Karpas-422 (cell line): ENCODE results near the gene ADARB2. TPM values are rescaled to one million over a fixed set of nuclear protein-coding genes. Genes with fewer than 3 reads are reported as not detected.

ENCODE experiments used
- DNase-seq: peaks from one replicate; pipeline ENCODE4 v3.0.0-alpha.2; 2015
- H2AFZ ChIP-seq: fragments of 200-600 bp; sonication (generic); 2 replicates; pipeline ENCODE4 v1.6.1; 2014; ENCODE audit warnings: antibody characterized with exemption, low read length, mixed read lengths
- H3K27ac ChIP-seq: fragments of 200-600 bp; sonication (generic); 2 replicates; pipeline ENCODE4 v1.5.1; 2014; ENCODE audit warnings: mild to moderate bottlenecking, low read length, moderate library complexity
- H3K27me3 ChIP-seq: fragments of 200-600 bp; sonication (generic); 2 replicates; pipeline ENCODE4 v1.6.1; 2014; ENCODE audit warnings: low read length, mixed read lengths
- H3K36me3 ChIP-seq: fragments of 200-600 bp; sonication (generic); 2 replicates; pipeline ENCODE4 v1.6.1; 2014; ENCODE audit warnings: low read length, mixed read lengths; ENCODE audit not compliant: insufficient read depth
- H3K4me1 ChIP-seq: fragments of 200-600 bp; sonication (generic); 2 replicates; pipeline ENCODE4 v1.6.1; 2014; ENCODE audit warnings: mild to moderate bottlenecking, low read length, mixed read lengths
- H3K4me2 ChIP-seq: fragments of 200-600 bp; sonication (generic); 2 replicates; pipeline ENCODE4 v1.6.1; 2014; ENCODE audit warnings: low read length, low read depth, mild to moderate bottlenecking; ENCODE audit not compliant: poor library complexity, severe bottlenecking
- H3K4me3 ChIP-seq: fragments of 200-600 bp; sonication (generic); 2 replicates; pipeline ENCODE4 v1.5.1; 2014; ENCODE audit warnings: mild to moderate bottlenecking, antibody characterized with exemption, low read length, mixed read lengths
- H3K79me2 ChIP-seq: fragments of 200-600 bp; sonication (generic); 2 replicates; pipeline ENCODE4 v1.6.1; 2014; ENCODE audit warnings: mild to moderate bottlenecking, low read length, mixed read lengths
- H3K9ac ChIP-seq: fragments of 200-600 bp; sonication (generic); 2 replicates; pipeline ENCODE4 v1.6.0; 2014; ENCODE audit warnings: low read length
- H3K9me2 ChIP-seq: fragments of 200-600 bp; sonication (generic), shearing (Covaris generic); replicated peaks from 2 replicates; pipeline ENCODE4 v1.6.0; 2014; ENCODE audit warnings: mild to moderate bottlenecking, low read length, moderate library complexity; ENCODE audit not compliant: insufficient read depth
- H3K9me3 ChIP-seq: fragments of 300-700, 200-600 bp; sonication (generic); 2 replicates; pipeline ENCODE4 v1.6.1; 2014; ENCODE audit warnings: low read length, mixed read lengths
- H4K20me1 ChIP-seq: fragments of 200-600 bp; sonication (generic); 2 replicates; pipeline ENCODE4 v1.6.1; 2014; ENCODE audit warnings: mild to moderate bottlenecking, antibody characterized with exemption, low read length, low read depth; ENCODE audit not compliant: insufficient read depth
- total RNA-seq: library from RNA; depleted of rRNA; stranded (reverse); fragments of >200 nt; shearing (Covaris generic); gene quantifications from 2 replicates; pipeline ENCODE4 v1.2.3, GENCODE V29; 2014; ENCODE audit warnings: low replicate concordance

ADARB2 gene
- total RNA-seq, 1 experiment from 2014 or later: not detected

DNA sequence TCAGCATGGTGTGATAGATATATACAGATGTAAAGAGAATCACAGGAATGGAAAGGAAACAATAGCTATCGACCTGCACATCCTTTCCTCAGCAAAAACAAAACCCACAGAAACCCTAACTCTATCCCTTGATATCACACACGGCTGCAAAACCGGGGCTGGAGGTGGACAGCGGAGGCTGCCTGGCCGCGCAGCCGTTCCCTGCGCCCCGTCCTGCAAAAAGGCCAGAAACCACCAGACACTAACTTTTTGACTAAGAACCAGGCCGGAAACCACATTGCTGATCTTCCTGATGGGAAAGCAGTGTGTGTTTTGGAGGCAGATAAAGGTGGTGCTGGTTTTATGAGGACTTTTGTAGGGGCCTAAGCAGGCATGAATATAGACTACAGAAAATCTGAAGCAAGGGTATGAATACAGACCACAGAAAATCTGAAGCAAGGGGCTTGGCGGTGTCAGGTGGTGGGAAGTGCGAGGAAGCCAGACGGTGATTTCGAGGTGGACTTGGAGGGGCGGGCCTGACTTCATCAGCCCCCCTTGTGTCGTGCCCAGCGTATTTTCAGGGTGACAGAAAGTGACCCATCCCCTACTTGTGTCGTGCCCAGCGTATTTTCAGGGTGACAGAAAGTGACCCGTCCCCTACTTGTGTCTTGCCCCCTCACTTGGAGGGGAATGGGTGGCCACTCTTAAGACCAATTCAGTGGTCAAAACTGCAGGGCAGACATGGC lies 557.8 kb downstream of the ADARB2 start:
- DNase-seq: no peak
- Histone ChIP-seq H3K9me3 (no peaks in the 10 kb centered on the region), H3K4me1 (0 out of 2 replicates have a peak, but pooled peaks cover under 1% of the 10 kb centered on the region), H2AFZ (no peak overlapping the region), H3K4me2 (no peak overlapping the region), H3K9ac (no peak overlapping the region), H3K79me2 (no peaks in the 10 kb centered on the region), H3K27me3 (no peaks in the 10 kb centered on the region), H3K4me3 (no peak overlapping the region), H4K20me1 (no peaks in the 10 kb centered on the region), H3K9me2 (no peaks in the 10 kb centered on the region), H3K27ac (no peak overlapping the region), H3K36me3 (no peaks in the 10 kb centered on the region)

- H3K9me3 ChIP-seq: no peaks in the 10 kb centered on the region
- H3K4me2 ChIP-seq: no peak overlapping the region
- no peaks in the 10 kb centered on the region for H3K36me3 ChIP-seq
- H3K4me1 ChIP-seq: 0 out of 2 replicates have a peak, but pooled peaks cover 2% of the 10 kb centered on the region
- H2AFZ ChIP-seq: no peak overlapping the region
- no peaks in the 10 kb centered on the region for H3K27me3 ChIP-seq
- H3K4me3 ChIP-seq: no peak overlapping the region
- no peak overlapping the region for H3K9ac ChIP-seq
- H3K27ac ChIP-seq: no peak overlapping the region
- H4K20me1 ChIP-seq: no peaks in the 10 kb centered on the region
- DNase-seq: no peak
- no peaks in the 10 kb centered on the region for H3K79me2 ChIP-seq
- no peaks in the 10 kb centered on the region for H3K9me2 ChIP-seq
Measured at GRCh38 chr10:1178506-1178905, 558.8 kb downstream of the ADARB2 start.

- no peaks in the 10 kb centered on the region for H3K36me3 ChIP-seq
- H3K27me3 ChIP-seq: no peaks in the 10 kb centered on the region
- H3K4me3 ChIP-seq: no peak overlapping the region
- H3K9me3 ChIP-seq: no peaks in the 10 kb centered on the region
- DNase-seq: no peak
- peaks cover 2% of the 10 kb centered on the region; the same call in 1 of the 2 replicates for H3K4me1 ChIP-seq
- no peak overlapping the region for H3K27ac ChIP-seq
- no peaks in the 10 kb centered on the region for H3K9me2 ChIP-seq
- H3K9ac ChIP-seq: no peak overlapping the region
- H4K20me1 ChIP-seq: no peaks in the 10 kb centered on the region
- H3K79me2 ChIP-seq: no peaks in the 10 kb centered on the region
- H3K4me2 ChIP-seq: no peak overlapping the region
- H2AFZ ChIP-seq: no peak overlapping the region
Measured at GRCh38 chr10:1177936-1178335, 559.4 kb downstream of the ADARB2 start.

- Histone ChIP-seq H3K27me3 (no peaks in the 10 kb centered on the region), H3K4me1 (peaks cover 2% of the 10 kb centered on the region; the same call in 1 of the 2 replicates), H3K4me2 (no peak overlapping the region), H2AFZ (no peak overlapping the region), H4K20me1 (no peaks in the 10 kb centered on the region), H3K9me2 (no peaks in the 10 kb centered on the region), H3K36me3 (no peaks in the 10 kb centered on the region), H3K4me3 (no peak overlapping the region), H3K79me2 (no peaks in the 10 kb centered on the region), H3K9ac (no peak overlapping the region), H3K27ac (no peak overlapping the region), H3K9me3 (no peaks in the 10 kb centered on the region)
- DNase-seq: no peak
Measured at GRCh38 chr10:1175956-1176565, 561.3 kb downstream of the ADARB2 start.

DNA sequence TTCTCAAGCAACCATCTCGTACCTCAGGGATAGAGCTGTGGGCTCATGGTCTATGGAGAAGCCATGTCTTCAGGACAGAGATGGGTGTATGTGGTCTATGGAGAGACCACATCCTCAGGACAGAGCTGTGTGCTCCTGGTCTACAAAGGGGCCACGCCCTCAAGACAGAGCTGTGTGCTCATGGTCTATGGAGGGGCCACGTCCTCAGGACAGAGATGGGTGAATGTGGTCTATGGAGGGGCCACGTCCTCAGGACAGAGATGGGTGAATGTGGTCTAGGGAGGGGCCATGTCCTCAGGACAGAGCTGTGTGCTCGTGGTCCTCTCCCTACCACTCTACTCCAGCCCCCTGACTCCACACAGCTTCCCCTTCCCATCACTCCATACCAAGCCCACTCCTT lies 563.3 kb downstream of the ADARB2 start:
- no peaks in the 10 kb centered on the region for H3K9me2 ChIP-seq
- no peaks in the 10 kb centered on the region for H4K20me1 ChIP-seq
- H3K27ac ChIP-seq: no peak overlapping the region
- no peaks in the 10 kb centered on the region for H3K27me3 ChIP-seq
- no peaks in the 10 kb centered on the region for H3K36me3 ChIP-seq
- H2AFZ ChIP-seq: no peak overlapping the region
- H3K4me3 ChIP-seq: no peak overlapping the region
- no peak overlapping the region for H3K9ac ChIP-seq
- no peaks in the 10 kb centered on the region for H3K9me3 ChIP-seq
- H3K4me1 ChIP-seq: peaks cover 2% of the 10 kb centered on the region; the same call in 1 of the 2 replicates
- no peak for DNase-seq
- H3K4me2 ChIP-seq: no peak overlapping the region
- no peaks in the 10 kb centered on the region for H3K79me2 ChIP-seq

DNA sequence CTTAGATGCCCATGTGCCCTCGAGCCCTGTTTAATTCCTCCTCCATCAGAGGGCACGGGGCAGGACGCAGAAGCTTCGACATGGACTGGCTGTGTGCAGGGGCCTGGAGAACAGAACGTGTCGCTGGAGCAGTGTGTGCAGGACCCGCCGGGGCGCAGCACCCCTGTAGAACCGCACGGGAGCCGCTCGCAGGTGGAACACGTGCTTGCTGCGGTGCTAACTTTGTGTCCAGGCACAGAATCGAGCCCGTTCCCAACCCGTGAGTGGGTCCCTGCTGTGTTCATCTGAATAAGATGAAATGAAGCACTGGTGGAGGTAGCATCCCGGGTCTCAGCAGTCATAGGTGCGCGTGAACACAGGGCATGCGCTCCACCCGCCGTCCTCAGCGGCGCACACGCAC lies 564.2 kb downstream of the ADARB2 start:
- H2AFZ ChIP-seq: no peak overlapping the region
- H3K4me2 ChIP-seq: no peak overlapping the region
- DNase-seq: no peak
- H3K4me1 ChIP-seq: peaks cover 2% of the 10 kb centered on the region; the same call in 1 of the 2 replicates
- H3K27me3 ChIP-seq: no peaks in the 10 kb centered on the region
- H3K9me2 ChIP-seq: no peaks in the 10 kb centered on the region
- H3K36me3 ChIP-seq: no peaks in the 10 kb centered on the region
- no peaks in the 10 kb centered on the region for H3K79me2 ChIP-seq
- H3K27ac ChIP-seq: no peak overlapping the region
- H3K9ac ChIP-seq: no peak overlapping the region
- H4K20me1 ChIP-seq: no peaks in the 10 kb centered on the region
- H3K4me3 ChIP-seq: no peak overlapping the region
- no peaks in the 10 kb centered on the region for H3K9me3 ChIP-seq

DNA sequence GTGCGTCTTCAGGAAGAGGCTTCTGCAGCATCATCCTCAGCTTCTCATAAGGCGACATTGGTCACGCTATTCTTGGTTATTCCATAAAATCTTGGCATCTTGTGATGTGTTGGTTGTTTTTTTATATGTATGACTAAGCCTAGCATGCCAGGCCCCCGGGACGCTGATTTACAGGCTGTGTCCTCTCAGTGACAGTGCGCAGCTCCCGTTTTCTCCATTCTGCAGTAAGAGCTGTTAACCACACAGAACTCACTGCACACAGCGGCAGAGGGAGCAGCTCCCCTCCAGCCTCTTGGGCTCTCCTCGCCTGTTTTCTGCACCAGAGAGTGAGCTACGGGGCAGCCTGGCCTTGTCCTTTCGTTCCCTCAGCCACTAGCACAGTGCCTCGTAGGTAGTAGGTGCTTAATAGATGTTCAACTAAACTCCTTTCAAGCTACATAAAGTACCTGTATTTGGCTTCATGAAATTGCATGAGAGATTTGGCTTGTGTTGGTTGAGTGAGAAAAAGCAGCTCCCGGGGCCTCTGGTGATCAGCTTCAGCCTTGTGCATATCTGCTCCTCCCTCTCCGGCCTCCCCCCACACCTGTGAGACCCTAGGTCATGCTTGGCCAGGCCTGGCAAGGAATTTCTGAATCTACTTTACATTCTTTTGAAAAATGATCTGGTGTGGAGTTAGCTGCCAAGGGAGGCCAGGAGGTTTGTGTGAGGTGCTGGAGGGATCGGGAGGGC lies 564.9 kb downstream of the ADARB2 start:
- Histone ChIP-seq H3K27ac (no peak overlapping the region), H3K9me3 (no peaks in the 10 kb centered on the region), H3K79me2 (no peaks in the 10 kb centered on the region), H3K9ac (no peak overlapping the region), H3K36me3 (no peaks in the 10 kb centered on the region), H3K9me2 (no peaks in the 10 kb centered on the region), H4K20me1 (no peaks in the 10 kb centered on the region), H3K4me3 (no peak overlapping the region), H3K4me1 (peaks cover 2% of the 10 kb centered on the region; the same call in 1 of the 2 replicates), H3K4me2 (no peak overlapping the region), H3K27me3 (no peaks in the 10 kb centered on the region), H2AFZ (no peak overlapping the region)
- no peak for DNase-seq

DNA sequence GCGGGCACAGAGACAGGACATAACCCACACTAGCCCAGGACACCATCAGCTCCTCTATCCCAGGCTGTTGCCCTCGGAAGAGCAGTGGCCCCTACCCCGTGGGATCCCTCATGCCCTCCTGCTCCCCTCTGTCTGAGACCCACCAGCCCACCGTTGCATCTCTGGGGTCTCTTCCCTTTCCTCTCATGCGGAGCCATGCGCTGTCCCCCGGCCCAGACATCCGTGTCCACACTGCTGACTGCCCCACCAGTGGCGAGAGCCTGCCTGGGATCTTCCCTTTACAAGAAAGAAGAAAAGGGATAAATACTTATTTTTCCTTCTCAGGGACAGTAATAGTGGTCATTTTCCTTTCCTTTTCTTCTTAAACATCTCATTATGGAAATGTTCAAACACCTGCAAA lies 565.7 kb downstream of the ADARB2 start:
- no peak overlapping the region for H3K4me3 ChIP-seq
- no peak overlapping the region for H3K27ac ChIP-seq
- H3K9ac ChIP-seq: no peak overlapping the region
- no peaks in the 10 kb centered on the region for H4K20me1 ChIP-seq
- no peaks in the 10 kb centered on the region for H3K36me3 ChIP-seq
- no peak for DNase-seq
- H3K27me3 ChIP-seq: no peaks in the 10 kb centered on the region
- no peaks in the 10 kb centered on the region for H3K9me3 ChIP-seq
- no peaks in the 10 kb centered on the region for H3K79me2 ChIP-seq
- peaks cover 2% of the 10 kb centered on the region; the same call in 1 of the 2 replicates for H3K4me1 ChIP-seq
- H2AFZ ChIP-seq: no peak overlapping the region
- no peaks in the 10 kb centered on the region for H3K9me2 ChIP-seq
- H3K4me2 ChIP-seq: no peak overlapping the region
